Measurements from ENCODE around the gene RPL38. TPM values are rescaled to one million over a fixed set of nuclear protein-coding genes. Genes with fewer than 3 reads are reported as not detected.

The RPL38 gene
- polyA plus RNA-seq, 2 of the 4 experiments (the other 2 are of a cell fraction), result 3,205 to 4,133 TPM

GRCh38 chr17:74239172-74239571, 35.7 kb downstream of the RPL38 start:
- H3K9me3 ChIP-seq, result no peaks in the 10 kb centered on the region
- no peak for DNase-seq (ENCODE audit: low read depth in 1 of 2, low spot score in 1 of 2)
- POLR2A ChIA-PET, result no interaction called here
- TF ChIP-seq HMGXB4 (CRISPR knock-in tag; IDR thresholded peaks at IDR 0.05; ENCODE audit: borderline replicate concordance), result no peak
- no peak for TF ChIP-seq E2F6 (IDR thresholded peaks at IDR 0.05; ENCODE audit: borderline replicate concordance, low read depth)
- no peak for TF ChIP-seq PBX3 (IDR thresholded peaks at IDR 0.05)
- TF ChIP-seq EHMT2 (IDR thresholded peaks at IDR 0.05; ENCODE audit: low read depth), result no peak
- TF ChIP-seq EHF (CRISPR knock-in tag; IDR thresholded peaks at IDR 0.05), result no peak
- TF ChIP-seq SMC3 (IDR thresholded peaks at IDR 0.05), result no peak
- TF ChIP-seq CTCF (IDR thresholded peaks at IDR 0.05), result no peak
- TF ChIP-seq CEBPB (IDR thresholded peaks at IDR 0.05), result no peak
- no peak for TF ChIP-seq ESRRA (IDR thresholded peaks at IDR 0.05; ENCODE audit: borderline replicate concordance, low read length)
- no peak for TF ChIP-seq ELK1 (IDR thresholded peaks at IDR 0.05; ENCODE audit: low read depth, low read length)
- TF ChIP-seq CHD4 (IDR thresholded peaks at IDR 0.05; ENCODE audit: borderline replicate concordance), result no peak
- no peak for TF ChIP-seq MAX (IDR thresholded peaks at IDR 0.05)
- TF ChIP-seq SREBF2 (IDR thresholded peaks at IDR 0.05), result no peak
- TF ChIP-seq MAZ (IDR thresholded peaks at IDR 0.05; ENCODE audit: borderline replicate concordance, low read depth, low read length), result no peak
- H3K27ac ChIP-seq, result no peak overlapping the region
- no peaks in the 10 kb centered on the region for H3K4me1 ChIP-seq
- no peak for ATAC-seq
- CTCF ChIA-PET, result interaction anchor here (0.9 to 1.4 kb wide), 3 partner anchors 62 to 869 kb away, joined by 3 read pairs; no protein-coding TSS in a partner anchor
- FAIRE-seq, result no peak
- 54% methylated on average over 10 of the region's 10 CpGs for WGBS (ENCODE audit: missing lambda C conversion rate)
- H3K4me3 ChIP-seq, result no peak overlapping the region
- no peak overlapping the region for H3K4me2 ChIP-seq

GRCh38 chr17:74240618-74241205, 37.2 kb downstream of the RPL38 start:
- ChIA-PET CTCF (interaction anchor here (0.7 to 1.2 kb wide), 5 partner anchors 11 to 206 kb away, joined by 3 to 4 read pairs (median 3); no protein-coding TSS in a partner anchor), POLR2A (no interaction called here)
- WGBS (ENCODE audit: missing lambda C conversion rate), result 56% methylated on average over 11 of the region's 11 CpGs
- H3K4me3 ChIP-seq, result no peak overlapping the region
- DNase-seq (ENCODE audit: low read depth in 1 of 2, low spot score in 1 of 2) (no peak), ATAC-seq (no peak), FAIRE-seq (no peak)
- H3K4me1 ChIP-seq, result no peaks in the 10 kb centered on the region
- no peak overlapping the region for H3K4me2 ChIP-seq
- no peak overlapping the region for H3K27ac ChIP-seq
- no peaks in the 10 kb centered on the region for H3K9me3 ChIP-seq
- TF ChIP-seq CHD2 (IDR thresholded peaks at IDR 0.05; ENCODE audit: low read length, partially characterized antibody) (no peak), RCOR1 (IDR thresholded peaks at IDR 0.05; ENCODE audit: low read depth, low read length) (no peak), CBX8 (IDR thresholded peaks at IDR 0.05) (no peak), HEYL (CRISPR knock-in tag; IDR thresholded peaks at IDR 0.05) (no peak), ZC3H11A (IDR thresholded peaks at IDR 0.05) (no peak), NPAS2 (CRISPR knock-in tag; IDR thresholded peaks at IDR 0.05; ENCODE audit: borderline replicate concordance) (no peak), NR3C1 (IDR thresholded peaks at IDR 0.05) (no peak), ESRRA (IDR thresholded peaks at IDR 0.05; ENCODE audit: borderline replicate concordance, low read length) (no peak), POLR2AphosphoS2 (conservative IDR thresholded peaks at IDR 0.05; ENCODE audit: low read length) (no peak), BCL3 (IDR thresholded peaks at IDR 0.05) (no peak)

Data from A549 (cell line).